ENCODE measurements around the gene OAT. TPM values are rescaled to one million over a fixed set of nuclear protein-coding genes. Genes with fewer than 3 reads are reported as not detected.
A peak's percentile ranks its signal among the peaks of the same experiment; 100 is the strongest.

The OAT gene
- polyA plus RNA-seq, 1 of the 3 experiments (the other 2 are of a cell fraction), result 65.7 TPM

- Histone ChIP-seq H3K27me3 (ENCODE audit: insufficient read depth) (peaks cover 87% of the 10 kb centered on the region), H3K4me1 (ENCODE audit: control insufficient read depth in 1 of 2, insufficient read depth in 2 of 2, low read depth in 1 of 2, low read length in 1 of 2) (peaks cover 0 to 3% of the 10 kb centered on the region in 2 experiments; a peak in 1 of 4 replicates), H4K20me1 (ENCODE audit: insufficient read depth) (no peaks in the 10 kb centered on the region), H3K4me3 (ENCODE audit: low read depth in 2 of 2, low read length in 1 of 2) (peak within 1 kb of the TSS; percentile 21 to 35; a peak in 1 of 4 replicates), H2AFZ (ENCODE audit: low read depth) (no peak within 1 kb of the TSS), H3K9ac (no peak within 1 kb of the TSS), H3K9me2 (no peaks in the 10 kb centered on the region), H3F3A (replicated peaks; ENCODE audit: insufficient read depth) (no peaks in the 10 kb centered on the region), H3K27ac (ENCODE audit: low read depth in 2 of 2, low read length in 1 of 2) (no peak within 1 kb of the TSS), H3K36me3 (replicated peaks in 1 of 2; ENCODE audit: control insufficient read depth in 1 of 2, insufficient read depth in 2 of 2, low read length in 1 of 2) (no peaks in the 10 kb centered on the region), H3K79me2 (ENCODE audit: insufficient read depth) (no peaks in the 10 kb centered on the region), H3K9me3 (no peaks in the 10 kb centered on the region), H3K4me2 (peak within 1 kb of the TSS; percentile 74)
- peak; percentile 80 for DNase-seq
- 6% methylated on average over 16 of the region's 57 CpGs for WGBS (ENCODE audit: low lambda C conversion rate)
- POLR2A ChIA-PET, result interaction anchor here (0.7 kb wide), 1 partner anchor 11 kb away, joined by 3 read pairs; no protein-coding TSS in a partner anchor
- TF ChIP-seq USF2 (IDR thresholded peaks at IDR 0.05; ENCODE audit: borderline replicate concordance, low read depth, low read length) (no peak), REST (IDR thresholded peaks at IDR 0.05; ENCODE audit: low read depth, low read length) (no peak), ZBTB33 (IDR thresholded peaks at IDR 0.05; ENCODE audit: borderline replicate concordance, low read depth) (no peak), RXRA (IDR thresholded peaks at IDR 0.05; ENCODE audit: borderline replicate concordance, low read depth) (no peak)
- CTCF ChIA-PET, result interaction anchor here (1.9 kb wide), 1 partner anchor 18 kb away, joined by 4 read pairs; no protein-coding TSS in a partner anchor
Observed at GRCh38 chr10:124450012-124450782, 31.5 kb upstream of the OAT start, which contains the start of gene NKX1-2. Gene NKX1-2, minus strand, starts transcription at chr10:124450035. Its CDS starts 92 bp downstream, at chr10:124449943.

All from SK-N-SH (cell line).